ENCODE data around the gene GPRIN1.
"Not testable (repeated sequence)": the region's sequence is repeated elsewhere in the genome, so short reads cannot be mapped to it uniquely, and the experiment has no call there.

Gene GPRIN1

DNA sequence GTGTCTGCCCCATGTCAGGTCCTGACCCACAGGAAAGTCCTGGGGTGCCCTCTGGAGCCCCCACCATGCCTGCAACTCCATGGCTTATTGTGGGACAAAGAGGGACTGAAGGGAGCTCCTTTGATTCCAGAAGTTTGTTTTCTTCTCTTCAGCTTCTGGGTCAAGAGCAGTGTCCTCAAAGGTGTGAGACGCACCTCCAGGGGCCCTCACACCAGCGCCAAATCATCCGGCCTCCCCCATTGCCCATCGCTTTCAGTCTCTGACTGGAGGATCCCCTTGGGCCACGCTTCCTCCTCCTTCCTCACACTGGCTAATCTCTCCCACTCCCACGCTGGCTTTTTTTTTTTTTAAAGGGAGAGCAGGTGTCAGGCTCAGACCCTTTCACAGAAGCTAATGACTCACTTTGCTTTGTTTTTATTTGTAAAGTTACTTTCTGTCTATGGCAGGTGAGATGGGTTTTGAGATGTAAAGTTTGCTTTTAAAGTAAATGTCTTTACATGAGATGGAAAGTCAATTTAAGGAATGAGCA, 44.1 kb downstream of the GPRIN1 start:
- FAIRE-seq = no peak

DNA sequence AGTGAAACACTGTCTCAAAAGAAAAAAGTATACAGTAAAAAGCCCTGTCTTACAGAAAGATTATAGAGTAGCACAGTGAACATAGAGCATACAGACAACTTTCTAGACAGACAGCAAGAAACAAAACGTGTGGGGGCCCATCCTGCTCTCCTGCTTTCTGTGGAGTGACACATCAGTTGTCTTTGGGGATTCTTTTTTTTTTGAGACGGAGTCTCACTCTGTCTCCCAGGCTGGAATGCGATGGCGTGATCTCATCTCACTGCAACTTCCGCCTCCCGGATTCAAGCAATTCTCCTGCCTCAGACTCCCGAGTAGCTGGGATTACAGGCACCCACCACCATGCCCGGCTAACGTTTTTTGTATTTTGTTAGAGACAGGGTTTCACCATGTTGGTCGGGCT, 46.0 kb downstream of the GPRIN1 start:
- no peak for FAIRE-seq

- no peak for FAIRE-seq
Measured at GRCh38 chr5:176562189-176562588, 47.8 kb downstream of the GPRIN1 start.

DNA sequence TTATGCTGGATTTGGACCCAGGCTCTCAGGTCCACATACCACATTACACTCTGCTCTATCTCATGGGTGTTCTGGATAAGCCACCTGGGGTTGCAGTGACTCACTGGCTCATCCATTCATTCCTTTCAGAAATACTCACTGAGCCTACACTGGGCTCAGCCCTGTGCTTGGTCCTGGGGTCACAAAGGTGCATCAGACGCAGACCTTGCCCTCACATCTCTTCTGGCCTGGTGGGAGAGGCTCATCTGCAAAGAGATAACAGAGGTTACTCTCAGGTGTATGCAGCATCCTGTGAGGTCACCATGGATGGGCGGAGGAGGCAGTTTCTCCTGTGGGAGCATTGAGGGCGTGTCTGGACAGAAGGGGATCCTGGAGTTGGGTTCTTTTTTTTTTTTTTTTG, 48.7 kb downstream of the GPRIN1 start:
- FAIRE-seq = no peak

- FAIRE-seq = no peak
Measured at GRCh38 chr5:176560364-176560763, 49.6 kb downstream of the GPRIN1 start.

DNA sequence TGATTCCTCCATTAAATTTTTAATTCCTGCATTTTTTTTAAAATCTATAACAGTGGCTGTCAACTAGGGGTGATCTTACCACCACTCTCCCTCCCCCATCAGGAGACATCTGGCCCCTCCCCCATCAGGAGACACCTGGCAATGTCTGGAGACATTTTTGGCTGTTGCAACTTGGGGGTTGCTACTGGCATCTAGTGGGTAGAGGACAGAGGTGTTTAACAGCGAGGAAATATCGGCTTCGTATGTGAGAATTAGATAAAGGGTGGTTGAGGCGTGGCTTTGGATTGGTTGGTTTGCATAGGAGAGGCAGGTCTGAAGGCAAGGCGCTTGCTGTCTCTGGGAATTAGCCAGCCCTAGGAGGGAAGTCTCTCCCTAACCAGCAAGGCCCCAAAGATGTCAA, 50.3 kb downstream of the GPRIN1 start:
- FAIRE-seq = no peak

DNA sequence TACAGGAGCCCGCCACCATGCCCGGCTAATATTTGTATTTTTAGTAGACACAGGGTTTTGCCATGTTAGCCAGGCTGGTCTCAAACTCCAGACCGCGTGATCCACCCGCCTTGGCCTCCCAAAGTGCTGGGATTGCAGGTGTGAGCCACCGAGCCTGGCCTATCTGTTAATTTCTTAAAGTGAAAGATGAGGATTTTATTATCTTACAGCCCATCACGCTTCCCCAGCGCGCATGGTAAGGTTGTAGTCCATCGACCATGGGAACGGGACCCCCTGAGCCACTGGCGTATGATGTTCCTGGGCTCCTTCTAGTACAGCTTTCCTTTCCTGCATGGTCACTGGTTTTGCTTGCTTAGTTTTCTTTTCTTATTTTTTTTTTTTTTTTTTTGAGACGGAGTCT, 52.1 kb downstream of the GPRIN1 start:
- no peak for FAIRE-seq

DNA sequence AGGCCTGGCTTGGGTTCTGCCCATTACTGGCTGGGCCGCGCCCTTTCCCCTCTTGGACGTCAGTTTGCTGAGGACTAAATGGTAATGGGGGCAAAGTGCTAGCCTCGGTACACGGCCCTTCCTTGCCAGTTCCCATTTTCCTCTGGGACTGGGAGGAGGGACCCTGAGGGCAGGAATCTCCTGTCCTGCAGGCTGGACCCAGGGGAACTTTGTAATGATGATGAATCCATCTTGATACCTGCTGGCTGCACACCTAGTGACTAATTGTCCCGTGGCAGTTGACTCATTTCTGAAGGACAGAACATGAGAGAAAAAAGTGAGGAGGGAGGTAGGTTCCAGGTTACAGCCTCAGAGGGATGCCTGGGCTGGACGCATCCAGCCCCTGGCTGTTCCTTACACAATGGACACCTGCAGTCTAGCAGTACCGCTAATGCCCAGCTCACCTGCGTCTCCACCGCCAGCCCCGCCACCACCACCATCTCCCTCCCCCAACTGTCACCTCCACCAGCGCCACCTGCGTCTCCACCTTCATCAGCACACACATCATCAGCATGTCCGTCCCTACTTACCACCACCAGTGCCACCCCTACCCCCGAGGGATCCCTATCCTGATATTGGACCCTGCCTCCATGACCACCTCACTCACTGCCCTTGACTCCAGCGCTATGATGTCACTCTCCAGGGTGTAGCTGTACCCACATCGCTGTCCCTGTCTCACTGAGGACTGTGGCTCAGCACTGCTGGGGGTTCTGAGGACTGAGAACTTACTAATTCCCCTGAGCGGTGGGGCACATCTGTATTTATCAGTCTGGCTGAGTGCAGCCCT, 56.5 kb downstream of the GPRIN1 start:
- FAIRE-seq = no peak

DNA sequence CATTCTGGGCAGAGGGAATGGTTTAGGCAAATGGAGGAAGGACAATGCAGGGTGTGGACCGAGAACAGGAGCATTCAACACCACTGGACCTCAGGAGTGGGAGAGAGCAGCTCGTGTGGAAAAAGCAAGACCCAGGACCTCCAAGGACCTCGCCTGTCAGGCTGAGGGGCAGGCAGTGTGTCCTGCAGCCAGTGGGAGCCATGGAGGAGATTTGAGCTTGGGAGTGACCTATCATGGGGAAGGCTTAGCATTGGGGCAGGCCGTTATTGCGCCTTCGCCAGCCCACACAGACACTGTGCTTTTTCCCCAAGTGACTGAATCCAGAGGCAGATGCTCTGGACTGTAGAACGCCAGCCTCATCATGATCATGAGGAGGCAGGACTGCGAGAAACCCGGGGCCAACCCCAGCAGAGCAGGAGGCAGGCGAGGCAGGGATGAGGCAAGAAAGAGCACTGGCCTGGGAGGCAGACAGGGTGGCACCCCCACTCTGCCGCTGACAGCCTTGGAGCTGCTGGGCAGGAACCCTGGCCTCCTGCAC, 57.6 kb downstream of the GPRIN1 start:
- FAIRE-seq = no peak

DNA sequence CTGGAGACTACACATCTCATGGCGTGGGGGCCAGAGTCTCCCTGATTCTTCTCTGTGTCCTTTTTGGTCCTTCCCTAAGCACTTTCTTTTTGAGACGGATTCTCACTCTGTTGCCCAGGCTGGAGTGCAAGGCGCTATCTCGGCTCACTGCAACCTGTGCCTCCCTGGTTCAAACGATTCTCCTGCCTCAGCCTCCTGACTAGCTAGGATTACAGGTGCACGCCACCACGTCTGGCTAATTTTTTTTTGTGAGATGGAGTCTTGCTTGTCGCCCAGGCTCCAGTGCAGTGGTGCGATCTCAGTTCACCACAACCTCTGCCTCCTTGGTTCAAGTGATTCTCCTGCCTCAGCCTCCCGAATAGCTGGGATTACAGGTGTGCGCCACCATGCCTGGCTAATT, 59.0 kb downstream of the GPRIN1 start:
- not testable (repeated sequence) for FAIRE-seq

DNA sequence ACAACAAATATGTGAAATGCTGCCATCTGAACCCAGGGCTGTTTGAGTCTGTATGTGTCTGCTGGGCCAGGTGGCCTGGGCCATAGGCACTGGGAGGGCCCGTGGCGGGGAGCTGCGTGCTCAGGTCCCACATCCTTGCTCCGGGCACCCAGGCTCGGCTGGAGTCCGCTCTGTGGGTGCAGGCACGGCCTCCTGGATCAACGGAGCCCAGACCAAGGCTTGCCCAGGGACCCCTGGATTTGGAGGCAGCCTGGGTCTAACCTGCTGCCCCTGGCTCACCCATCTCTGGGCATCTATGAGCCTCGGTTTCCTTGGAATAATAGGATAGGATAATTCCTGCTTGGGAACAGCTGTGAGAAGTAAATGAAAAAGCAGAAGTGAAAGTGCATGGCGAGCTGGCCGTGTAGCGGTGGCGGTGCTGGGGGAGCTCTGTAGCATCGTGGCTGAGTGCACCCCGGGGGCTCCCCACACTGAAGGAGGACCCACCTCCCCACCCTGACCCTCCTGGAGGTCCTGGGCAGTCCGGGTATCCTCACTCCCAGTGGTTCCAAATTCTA, 59.6 kb downstream of the GPRIN1 start:
- FAIRE-seq = no peak

GRCh38 chr5:176549871-176550270, 60.1 kb downstream of the GPRIN1 start:
- no peak for FAIRE-seq

DNA sequence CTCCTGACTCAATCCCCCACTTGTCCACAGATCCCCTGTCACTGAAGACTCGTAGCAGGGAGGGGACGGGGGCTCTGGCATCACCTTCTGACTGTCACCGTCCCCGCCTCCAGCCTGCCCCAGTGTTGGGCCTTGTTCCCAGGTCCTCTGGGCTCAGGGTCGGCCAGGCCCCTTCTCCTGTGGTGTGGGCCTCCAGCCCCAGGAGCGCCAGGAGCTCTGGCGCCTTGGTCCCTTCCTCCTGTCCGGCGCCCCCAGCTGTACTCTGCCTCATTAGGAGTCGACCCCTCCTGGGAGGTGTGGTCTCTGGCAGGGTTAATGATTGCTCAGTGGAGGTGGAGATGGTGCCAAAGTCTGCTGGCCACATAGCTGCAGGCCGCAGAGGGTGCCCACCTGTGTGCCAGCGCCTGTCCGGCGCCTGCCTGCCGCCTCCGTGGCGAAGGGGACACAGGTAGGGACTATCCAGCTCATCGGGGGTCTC, 61.0 kb downstream of the GPRIN1 start, which contains the start of gene CDHR2:
Gene CDHR2, plus strand, starts transcription at position 376 of the 478 bp plus-strand sequence. CDS start 16,011 bp downstream, outside the sequence.
- FAIRE-seq = no peak

DNA sequence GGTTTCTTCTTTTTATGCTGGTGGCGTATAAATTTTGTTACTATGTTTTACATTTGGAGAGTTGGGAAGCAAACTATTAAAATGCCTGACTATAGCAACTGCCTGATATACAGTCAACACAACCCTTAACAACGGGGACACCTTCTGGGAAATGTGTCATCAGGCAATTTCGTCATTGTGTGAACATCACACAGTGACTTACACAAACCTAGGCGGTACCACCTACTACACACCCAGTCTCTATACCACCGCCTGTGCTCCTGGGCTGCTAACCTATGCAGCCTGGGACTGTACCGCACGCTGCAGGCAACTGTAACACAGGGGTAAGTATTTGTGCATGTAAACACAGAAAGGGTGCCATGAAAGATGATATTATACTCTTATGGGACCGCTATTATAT, 62.2 kb downstream of the GPRIN1 start:
- no peak for FAIRE-seq
